CD4-positive, alpha-beta T cell (primary cell): ENCODE results near the gene THG1L. TPM values are rescaled to one million over a fixed set of nuclear protein-coding genes. Genes with fewer than 3 reads are reported as not detected.

Experiments
- ATAC-seq: fragments of 200-7000 bp; cut with Tn5 transposase; one replicate; pipeline ENCODE4 v1.10.0; 2022; ENCODE audit warnings: mild to moderate bottlenecking; ENCODE audit not compliant: poor library complexity
- CTCF ChIA-PET: fragments of 350-600 bp; sonication (Branson Sonifier 250); formaldehyde crosslinking; loops from one replicate; lab custom pipeline; 2021; ENCODE audit warnings: antibody characterized with exemption, inconsistent platforms; lab: Charles Lee
- POLR2A ChIA-PET: fragments of 350-600 bp; sonication (Branson Sonifier 250); formaldehyde crosslinking; loops from one replicate; lab custom pipeline; 2021; ENCODE audit warnings: antibody characterized with exemption, inconsistent platforms; lab: Charles Lee
- DNase-seq, 14 experiments: peaks; one replicate each; pipeline ENCODE4 v3.0.0-alpha.2; 2013 to 2020; ENCODE audit warnings: mixed read lengths in 2 of 14
- H3K27ac ChIP-seq, 2 donors: one replicate each; pipeline versions ENCODE4 v1.5.1 to v1.7.0; 2013; ENCODE audit warnings: low read length in 2 of 2, low read depth in 1 of 2, mild to moderate bottlenecking in 1 of 2
- H3K27me3 ChIP-seq, 2 experiments: 1 replicate in 1 of 2; 2 replicates in 1 of 2; pipeline versions ENCODE4 v1.6.1 to v1.7.0; 2013; ENCODE audit warnings: low read length in 2 of 2, control low read depth in 1 of 2, mild to moderate bottlenecking in 1 of 2, moderate library complexity in 1 of 2; ENCODE audit not compliant: insufficient read depth in 2 of 2, control insufficient read depth in 1 of 2
- H3K36me3 ChIP-seq: one replicate; pipeline ENCODE4 v1.6.1; 2013; ENCODE audit warnings: low read length, control low read depth; ENCODE audit not compliant: insufficient read depth
- H3K4me1 ChIP-seq: one replicate; pipeline ENCODE4 v1.6.1; 2013; ENCODE audit warnings: low read length, control low read depth; ENCODE audit not compliant: insufficient read depth
- H3K4me3 ChIP-seq: one replicate; pipeline ENCODE4 v1.5.1; 2013; ENCODE audit warnings: mild to moderate bottlenecking, low read length, moderate library complexity
- H3K9me3 ChIP-seq, 2 experiments: 1 replicate in 1 of 2; 2 replicates in 1 of 2; pipeline versions ENCODE4 v1.6.1 to v1.7.0; 2013; ENCODE audit warnings: low read length in 2 of 2, mild to moderate bottlenecking in 2 of 2, control low read depth in 1 of 2, moderate library complexity in 1 of 2; ENCODE audit not compliant: control insufficient read depth in 1 of 2, insufficient read depth in 1 of 2
- H3K27ac Mint-ChIP-seq: one replicate; pipeline ENCODE4 v1.8.0; 2020; ENCODE audit warnings: mixed read lengths
- H3K27me3 Mint-ChIP-seq: one replicate; pipeline ENCODE4 v1.8.0; 2021; ENCODE audit warnings: mixed read lengths
- H3K36me3 Mint-ChIP-seq: one replicate; pipeline ENCODE4 v1.8.0; 2021; ENCODE audit warnings: low read depth, mixed read lengths
- H3K4me1 Mint-ChIP-seq: one replicate; pipeline ENCODE4 v1.8.0; 2021; ENCODE audit warnings: low read depth, mixed read lengths
- H3K4me3 Mint-ChIP-seq: one replicate; pipeline ENCODE4 v1.8.0; 2020; ENCODE audit warnings: mild to moderate bottlenecking, mixed read lengths
- H3K9me3 Mint-ChIP-seq: one replicate; pipeline ENCODE4 v1.8.0; 2020; ENCODE audit warnings: mixed read lengths
- intact Hi-C, 2 experiments: fragments of 100-400 bp; cut with DNase I in 1 of 2; cut with micrococcal nuclease in 1 of 2; formaldehyde crosslinking; loops; one replicate each; pipeline versions ENCODE4 v1.15.1 to v1.9.0; 2023 to 2025; cut with DNase I, micrococcal nuclease
- total RNA-seq, 174 experiments: library from RNA in 2 of 174; stranded (reverse) in 2 of 174; gene quantifications; one replicate each; pipeline ENCODE4 v1.2.3 and lab custom pipeline; 2021 to 2026
- TF ChIP-seq, protein P1 (sequence below): fragments of 200-600 bp; IDR thresholded peaks from one replicate; pipeline ENCODE4 v1.8.0; 2022; ENCODE audit warnings: antibody characterized with exemption, mild to moderate bottlenecking

Gene THG1L
- total RNA-seq, 2 experiments from 2014 or later: 4.1 to 4.6 TPM

DNA sequence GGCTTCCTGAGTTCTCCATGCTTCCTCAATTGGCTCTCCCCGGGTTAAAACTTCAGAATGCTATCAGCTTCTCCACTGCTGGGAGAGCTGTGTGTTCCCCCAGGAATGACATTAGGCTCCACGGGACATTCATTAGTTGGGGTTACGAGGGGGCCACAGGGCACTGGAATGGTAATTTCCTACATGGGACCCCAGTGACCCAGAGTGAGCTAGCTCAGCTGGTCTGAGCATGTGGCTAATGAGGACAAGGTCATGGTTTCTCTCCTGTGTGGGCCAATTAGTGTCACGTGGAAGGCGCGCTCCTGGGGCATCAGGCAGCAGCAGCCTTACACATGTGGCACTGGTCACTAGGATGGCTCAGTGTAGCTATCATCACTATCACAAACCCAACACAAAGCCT is 33.3 kb downstream of the THG1L start:
- Histone ChIP-seq H3K9me3 (no peaks in the 10 kb centered on the region), H3K4me3 (no peak overlapping the region), H3K36me3 (no peaks in the 10 kb centered on the region), H3K27ac (no peak overlapping the region), H3K4me1 (no peaks in the 10 kb centered on the region), H3K27me3 (no peaks in the 10 kb centered on the region)
- ATAC-seq: no peak
- Mint-ChIP-seq H3K27ac (no peak overlapping the region), H3K4me3 (no peak overlapping the region), H3K4me1 (peaks cover 6% of the 10 kb centered on the region), H3K9me3 (no peaks in the 10 kb centered on the region), H3K36me3 (no peaks in the 10 kb centered on the region), H3K27me3 (no peaks in the 10 kb centered on the region)
- DNase-seq: no peak
- ChIA-PET POLR2A (no interaction called here), CTCF (interaction anchor here (1.0 kb wide), 1 partner anchor 21 kb away, joined by 3 read pairs; no protein-coding TSS in a partner anchor)
- TF ChIP-seq, protein P1, sequence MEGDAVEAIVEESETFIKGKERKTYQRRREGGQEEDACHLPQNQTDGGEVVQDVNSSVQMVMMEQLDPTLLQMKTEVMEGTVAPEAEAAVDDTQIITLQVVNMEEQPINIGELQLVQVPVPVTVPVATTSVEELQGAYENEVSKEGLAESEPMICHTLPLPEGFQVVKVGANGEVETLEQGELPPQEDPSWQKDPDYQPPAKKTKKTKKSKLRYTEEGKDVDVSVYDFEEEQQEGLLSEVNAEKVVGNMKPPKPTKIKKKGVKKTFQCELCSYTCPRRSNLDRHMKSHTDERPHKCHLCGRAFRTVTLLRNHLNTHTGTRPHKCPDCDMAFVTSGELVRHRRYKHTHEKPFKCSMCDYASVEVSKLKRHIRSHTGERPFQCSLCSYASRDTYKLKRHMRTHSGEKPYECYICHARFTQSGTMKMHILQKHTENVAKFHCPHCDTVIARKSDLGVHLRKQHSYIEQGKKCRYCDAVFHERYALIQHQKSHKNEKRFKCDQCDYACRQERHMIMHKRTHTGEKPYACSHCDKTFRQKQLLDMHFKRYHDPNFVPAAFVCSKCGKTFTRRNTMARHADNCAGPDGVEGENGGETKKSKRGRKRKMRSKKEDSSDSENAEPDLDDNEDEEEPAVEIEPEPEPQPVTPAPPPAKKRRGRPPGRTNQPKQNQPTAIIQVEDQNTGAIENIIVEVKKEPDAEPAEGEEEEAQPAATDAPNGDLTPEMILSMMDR: no peak
- intact Hi-C loops: loop anchor here in 1 of 2 experiments (5.0 to 10.0 kb wide), 2 partner anchors 1340 to 1368 kb away; no protein-coding TSS in a partner anchor

DNA sequence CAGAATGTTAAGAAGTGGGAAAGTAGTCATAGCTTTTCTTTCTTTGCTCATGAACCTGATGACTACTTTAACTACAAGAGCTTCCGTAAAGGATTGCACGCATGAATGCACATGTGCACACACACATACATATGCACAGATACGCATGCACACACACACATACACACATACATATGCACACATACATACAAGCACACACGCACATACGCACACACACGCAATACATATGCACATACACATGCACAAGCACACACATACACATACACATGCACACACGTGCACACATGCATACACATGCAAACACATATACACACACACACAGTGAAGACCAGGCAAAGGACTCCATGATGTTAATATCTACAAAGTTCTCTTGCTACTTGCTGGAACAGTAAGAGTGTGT is 35.2 kb downstream of the THG1L start:
- H3K9me3 Mint-ChIP-seq: no peaks in the 10 kb centered on the region
- H3K27ac ChIP-seq: no peak overlapping the region
- H3K27me3 Mint-ChIP-seq: peaks cover 5% of the 10 kb centered on the region
- H3K4me1 ChIP-seq: no peaks in the 10 kb centered on the region
- ChIA-PET CTCF (no interaction called here), POLR2A (no interaction called here)
- intact Hi-C loops: loop anchor here in 1 of 2 experiments (10.0 kb wide), 1 partner anchor 1338 kb away; no protein-coding TSS in a partner anchor
- no peak for DNase-seq
- H3K9me3 ChIP-seq: peaks cover 0 to 6% of the 10 kb centered on the region in 2 experiments
- TF ChIP-seq, protein P1: no peak
- H3K27me3 ChIP-seq: peaks cover 0 to 4% of the 10 kb centered on the region in 2 experiments
- H3K4me3 Mint-ChIP-seq: no peak overlapping the region
- no peaks in the 10 kb centered on the region for H3K36me3 ChIP-seq
- ATAC-seq: no peak
- H3K4me1 Mint-ChIP-seq: peaks cover 6% of the 10 kb centered on the region
- H3K27ac Mint-ChIP-seq: no peak overlapping the region
- H3K36me3 Mint-ChIP-seq: no peaks in the 10 kb centered on the region
- no peak overlapping the region for H3K4me3 ChIP-seq

DNA sequence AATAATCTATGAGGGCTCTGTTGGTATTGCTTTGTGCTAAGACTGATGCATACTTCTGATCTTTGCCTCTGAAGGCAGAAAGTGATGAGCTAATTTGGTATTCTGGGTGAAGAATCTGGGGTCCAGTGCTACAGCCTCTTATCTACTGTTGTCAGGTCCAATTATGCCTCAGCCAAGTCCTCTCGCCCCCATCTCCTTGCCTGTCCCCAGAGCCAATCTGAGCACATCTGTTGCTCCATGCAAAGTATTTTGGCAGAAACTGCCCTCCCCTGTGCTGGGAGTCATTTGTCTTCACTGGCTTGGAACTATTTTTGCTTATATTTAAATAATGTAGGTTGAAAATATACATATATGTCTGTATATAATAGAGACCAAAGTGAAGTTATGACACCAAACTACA is 35.7 kb downstream of the THG1L start:
- H3K36me3 Mint-ChIP-seq: no peaks in the 10 kb centered on the region
- H3K27ac Mint-ChIP-seq: no peak overlapping the region
- DNase-seq (no peak), ATAC-seq (no peak)
- intact Hi-C loops: loop anchor here in 1 of 2 experiments (10.0 kb wide), 1 partner anchor 1338 kb away; no protein-coding TSS in a partner anchor
- H3K4me3 Mint-ChIP-seq: no peak overlapping the region
- CTCF ChIA-PET: no interaction called here
- TF ChIP-seq, protein P1: no peak
- H3K27me3 Mint-ChIP-seq: peaks cover 5% of the 10 kb centered on the region
- no peak overlapping the region for H3K4me3 ChIP-seq
- H3K27ac ChIP-seq: no peak overlapping the region
- H3K36me3 ChIP-seq: no peaks in the 10 kb centered on the region
- peaks cover 0 to 4% of the 10 kb centered on the region in 2 experiments for H3K27me3 ChIP-seq
- H3K4me1 Mint-ChIP-seq: peaks cover 4% of the 10 kb centered on the region
- no peaks in the 10 kb centered on the region for H3K4me1 ChIP-seq
- POLR2A ChIA-PET: no interaction called here
- H3K9me3 ChIP-seq: peaks cover 0 to 6% of the 10 kb centered on the region in 2 experiments
- no peaks in the 10 kb centered on the region for H3K9me3 Mint-ChIP-seq
